HUES48 (cell line): ENCODE measurements around the gene SLPI.

Experiments used
- H3K27ac ChIP-seq: one replicate; pipeline ENCODE4 v1.7.0; 2013; ENCODE audit warnings: low read depth, low read length, inconsistent platforms
- H3K27me3 ChIP-seq: 2 replicates; pipeline ENCODE4 v1.6.1; 2013; ENCODE audit warnings: mild to moderate bottlenecking, low read length; ENCODE audit not compliant: control insufficient read depth, insufficient read depth
- H3K36me3 ChIP-seq: 2 replicates; pipeline ENCODE4 v1.6.1; 2013; ENCODE audit warnings: low read length; ENCODE audit not compliant: control insufficient read depth, insufficient read depth
- H3K4me1 ChIP-seq: 2 replicates; pipeline ENCODE4 v1.6.1; 2013; ENCODE audit warnings: mild to moderate bottlenecking, low read length; ENCODE audit not compliant: control insufficient read depth, insufficient read depth
- H3K4me3 ChIP-seq: 2 replicates; pipeline ENCODE4 v1.5.1; 2013; ENCODE audit warnings: mild to moderate bottlenecking, low read depth, low read length
- H3K9ac ChIP-seq: 2 replicates; pipeline ENCODE4 v1.6.1; 2013; ENCODE audit warnings: mild to moderate bottlenecking, low read depth, low read length, moderate library complexity
- H3K9me3 ChIP-seq: 2 replicates; pipeline ENCODE4 v1.6.1; 2013; ENCODE audit warnings: low read length; ENCODE audit not compliant: control insufficient read depth, insufficient read depth

SLPI gene

DNA sequence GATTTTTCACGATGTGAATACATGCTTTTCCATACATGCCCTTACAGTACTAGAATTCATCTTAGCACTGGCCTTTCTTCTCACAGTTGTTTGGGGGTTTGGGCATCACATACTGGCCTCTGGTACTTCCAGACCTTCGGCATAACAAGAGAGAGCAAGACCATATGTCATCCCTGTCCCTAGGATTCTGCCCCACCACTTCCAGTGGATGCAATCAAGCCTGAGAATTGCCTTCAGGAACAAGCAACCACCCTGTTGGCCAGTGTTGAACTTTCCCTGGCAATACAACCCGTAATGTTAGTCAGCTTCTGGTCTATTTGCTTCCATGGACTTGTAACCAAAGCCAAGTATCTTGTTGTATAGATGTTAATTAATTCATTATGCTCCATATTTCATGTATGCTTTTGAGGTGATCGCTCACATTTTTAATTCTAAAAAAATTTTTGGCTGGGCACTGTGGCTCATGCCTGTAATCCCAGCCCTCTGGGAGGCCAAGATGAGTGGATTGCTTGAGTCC lies 15.4 kb upstream of the SLPI start:
- Histone ChIP-seq H3K9me3 (no peaks in the 10 kb centered on the region), H3K27ac (no peak overlapping the region), H3K4me1 (peaks cover 5% of the 10 kb centered on the region), H3K27me3 (no peaks in the 10 kb centered on the region), H3K9ac (no peak overlapping the region), H3K4me3 (no peak overlapping the region), H3K36me3 (no peaks in the 10 kb centered on the region)

DNA sequence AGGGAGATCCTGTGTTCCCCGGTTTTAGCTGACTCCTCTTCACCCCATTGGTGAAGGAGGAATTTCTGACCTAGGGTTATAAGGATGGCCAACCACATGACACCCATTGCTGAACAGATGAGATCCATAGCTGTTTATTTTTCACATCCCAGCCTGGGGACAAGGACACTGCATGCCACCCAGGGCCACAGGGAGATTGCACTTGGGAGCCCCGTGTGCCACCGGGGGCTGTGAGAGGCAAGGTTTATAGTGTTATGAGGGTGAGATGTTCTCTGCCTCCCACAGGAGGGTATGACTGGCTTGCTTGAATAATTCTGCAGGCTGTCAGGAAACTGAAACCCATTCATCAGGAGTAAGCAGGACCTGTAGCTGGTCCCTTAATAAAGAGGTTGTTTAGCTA lies 14.7 kb upstream of the SLPI start:
- Histone ChIP-seq H3K4me1 (peaks cover 5% of the 10 kb centered on the region), H3K27ac (no peak overlapping the region), H3K9ac (no peak overlapping the region), H3K27me3 (no peaks in the 10 kb centered on the region), H3K36me3 (no peaks in the 10 kb centered on the region), H3K9me3 (no peaks in the 10 kb centered on the region), H3K4me3 (no peak overlapping the region)

DNA sequence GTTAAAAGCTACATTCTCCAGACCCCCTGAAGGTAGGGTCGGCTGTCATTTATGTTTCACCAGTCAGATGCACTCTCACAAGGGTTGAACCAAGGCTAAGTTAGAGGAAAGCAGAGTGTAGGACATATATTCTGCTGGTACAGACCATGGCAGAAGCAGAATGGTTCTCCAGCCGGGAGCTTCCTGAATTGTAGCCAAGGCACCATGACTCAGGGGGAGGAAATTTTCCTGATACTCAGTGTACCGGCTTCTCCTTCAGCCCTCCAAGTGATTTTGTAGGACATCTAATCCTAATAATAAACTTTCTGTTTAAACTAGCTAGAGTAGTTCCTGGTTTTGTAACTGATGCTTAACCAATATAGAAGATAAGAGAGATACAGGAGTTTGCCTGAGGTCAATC lies 14.2 kb upstream of the SLPI start:
- peaks cover 5% of the 10 kb centered on the region for H3K4me1 ChIP-seq
- H3K27me3 ChIP-seq, result no peaks in the 10 kb centered on the region
- no peaks in the 10 kb centered on the region for H3K36me3 ChIP-seq
- no peaks in the 10 kb centered on the region for H3K9me3 ChIP-seq
- no peak overlapping the region for H3K4me3 ChIP-seq
- no peak overlapping the region for H3K27ac ChIP-seq
- H3K9ac ChIP-seq, result no peak overlapping the region

DNA sequence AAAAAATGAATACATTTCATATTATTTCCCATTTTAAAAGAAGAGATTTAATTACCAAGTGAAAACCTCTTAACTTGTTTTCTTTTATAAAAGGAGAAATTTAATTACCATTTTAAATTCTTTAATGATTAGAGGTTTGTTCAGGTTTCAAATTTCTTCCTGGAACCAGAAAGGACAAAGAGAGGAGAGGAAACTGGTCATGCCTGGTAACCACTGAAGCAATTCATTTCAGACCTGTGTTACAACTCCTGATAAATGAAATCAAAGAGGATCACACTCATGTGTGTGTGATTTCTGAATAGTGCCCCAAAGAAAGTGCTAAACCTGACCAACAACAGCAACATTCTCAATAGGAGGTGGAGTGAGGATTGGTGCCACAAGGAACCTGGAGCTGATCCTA lies 12.6 kb upstream of the SLPI start:
- Histone ChIP-seq H3K27me3 (no peaks in the 10 kb centered on the region), H3K4me3 (no peak overlapping the region), H3K9ac (no peak overlapping the region), H3K4me1 (peaks cover 2% of the 10 kb centered on the region), H3K27ac (no peak overlapping the region), H3K36me3 (no peaks in the 10 kb centered on the region), H3K9me3 (no peaks in the 10 kb centered on the region)

DNA sequence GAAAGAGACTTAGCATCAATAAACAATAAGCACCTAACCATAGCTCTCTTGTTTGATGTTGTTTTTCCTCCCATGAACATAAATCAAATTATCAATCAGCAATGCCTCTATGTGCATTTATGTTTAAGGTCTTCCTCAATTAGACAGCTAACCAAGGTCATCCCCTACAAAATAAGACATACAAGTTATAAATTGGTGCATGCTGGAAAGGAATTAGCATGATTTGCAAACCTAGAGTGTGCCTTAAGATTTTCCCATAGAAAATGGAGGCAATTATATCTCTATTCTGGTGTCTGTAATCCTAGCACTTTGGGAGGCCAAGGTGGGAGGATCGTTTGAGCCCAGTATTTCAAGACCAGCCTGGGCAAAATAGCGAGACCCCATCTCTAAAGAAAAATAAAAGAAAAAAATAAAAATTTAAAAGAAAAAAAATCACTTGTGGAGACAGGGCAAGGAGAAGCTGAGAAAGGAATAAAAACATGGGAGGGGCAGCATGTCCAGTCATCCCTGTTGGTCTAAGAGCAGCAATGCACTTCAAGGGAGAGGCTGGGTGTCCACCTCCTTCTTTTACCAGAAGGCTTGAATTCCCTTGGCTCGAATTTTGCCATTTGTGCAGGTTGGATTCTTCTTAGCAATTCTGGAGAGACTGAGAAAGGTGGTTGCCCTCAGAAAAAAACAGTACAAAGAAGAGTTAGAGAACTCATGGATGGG lies 9.3 kb upstream of the SLPI start:
- Histone ChIP-seq H3K27ac (no peak overlapping the region), H3K9ac (no peak overlapping the region), H3K4me3 (no peak overlapping the region), H3K27me3 (no peaks in the 10 kb centered on the region), H3K36me3 (no peaks in the 10 kb centered on the region), H3K9me3 (no peaks in the 10 kb centered on the region), H3K4me1 (peaks cover 6% of the 10 kb centered on the region)

DNA sequence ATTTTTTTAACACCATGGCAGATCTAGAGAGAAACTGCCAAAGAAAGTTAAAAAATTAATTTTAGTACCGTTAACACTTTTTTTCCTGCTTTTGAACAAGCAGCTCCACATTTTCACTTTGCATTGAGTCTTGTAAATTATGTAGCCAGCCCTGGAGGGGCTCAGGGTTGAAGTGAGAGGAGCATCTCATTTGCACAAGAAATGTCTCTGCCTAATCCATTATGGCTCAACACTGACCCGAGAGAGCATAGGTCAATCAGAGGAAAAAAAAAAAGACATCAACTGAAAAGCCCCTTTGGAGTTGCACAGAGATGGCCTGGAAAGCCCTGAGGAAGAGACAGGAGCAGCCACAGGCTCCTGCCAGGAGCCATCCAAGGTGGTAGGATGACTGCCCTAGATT lies 4.3 kb upstream of the SLPI start:
- H3K9ac ChIP-seq, result no peak overlapping the region
- H3K9me3 ChIP-seq, result no peaks in the 10 kb centered on the region
- H3K4me1 ChIP-seq, result peaks cover 11% of the 10 kb centered on the region
- no peaks in the 10 kb centered on the region for H3K36me3 ChIP-seq
- no peak overlapping the region for H3K4me3 ChIP-seq
- no peaks in the 10 kb centered on the region for H3K27me3 ChIP-seq
- no peak overlapping the region for H3K27ac ChIP-seq

DNA sequence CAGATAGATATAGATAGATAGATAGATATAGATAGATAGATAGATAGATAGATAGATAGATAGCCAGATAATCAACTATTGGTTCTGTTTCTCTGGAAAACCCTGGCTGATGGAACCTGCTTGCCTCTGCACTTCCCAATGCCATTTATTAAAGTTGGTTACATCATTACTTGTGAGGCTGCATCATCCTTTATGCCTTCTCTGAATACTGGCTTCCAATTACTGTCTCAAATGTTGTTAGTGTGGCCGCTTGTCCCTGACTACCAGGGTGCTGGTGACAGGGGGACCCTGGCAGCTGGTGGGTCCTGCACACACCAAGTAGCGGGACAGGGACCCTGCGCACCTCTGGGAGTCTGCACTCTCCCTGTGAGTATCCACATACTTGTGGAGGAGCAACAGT lies 3.9 kb upstream of the SLPI start:
- H3K27me3 ChIP-seq, result no peaks in the 10 kb centered on the region
- no peaks in the 10 kb centered on the region for H3K36me3 ChIP-seq
- H3K4me1 ChIP-seq, result peaks cover 11% of the 10 kb centered on the region
- H3K27ac ChIP-seq, result no peak overlapping the region
- H3K9ac ChIP-seq, result no peak overlapping the region
- no peak overlapping the region for H3K4me3 ChIP-seq
- H3K9me3 ChIP-seq, result no peaks in the 10 kb centered on the region

DNA sequence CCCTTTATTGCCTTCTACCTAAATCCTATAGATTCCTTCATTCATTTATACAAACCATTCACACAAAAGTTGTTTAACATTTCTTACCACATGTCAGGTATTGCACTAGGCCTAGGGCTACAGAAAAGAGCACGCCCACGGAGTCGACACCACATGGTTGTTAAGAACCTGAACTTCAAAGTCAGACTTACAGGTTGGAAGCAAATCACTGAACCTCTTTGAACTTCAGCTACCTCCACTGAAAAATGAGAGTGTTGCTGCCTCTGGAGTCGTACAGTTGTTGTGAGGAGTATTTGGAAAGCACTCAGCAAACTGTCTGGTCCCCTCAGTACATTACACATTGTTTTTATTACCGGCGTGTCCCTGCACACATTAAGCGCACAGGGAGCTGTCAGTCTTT lies 3.3 kb upstream of the SLPI start:
- H3K4me3 ChIP-seq, result no peak overlapping the region
- H3K9me3 ChIP-seq, result no peaks in the 10 kb centered on the region

DNA sequence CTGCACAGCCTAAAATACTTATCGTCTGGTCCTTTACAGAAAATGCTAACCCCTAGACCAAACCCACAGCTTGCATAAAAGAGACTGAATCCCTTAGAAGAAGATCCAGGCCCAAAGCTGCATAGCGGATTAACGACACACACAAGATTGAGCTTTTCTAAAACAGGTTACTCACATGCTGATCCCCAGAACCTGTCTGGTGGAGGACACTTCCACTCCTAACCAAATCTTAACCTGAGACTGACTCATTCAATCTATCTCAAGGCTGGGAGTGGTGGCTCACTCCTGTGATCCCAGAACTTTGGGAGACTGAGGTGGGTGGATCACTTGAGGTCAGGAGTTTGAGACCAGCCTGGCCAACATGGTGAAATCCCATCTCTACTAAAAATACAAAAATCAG lies 2.8 kb upstream of the SLPI start:
- Histone ChIP-seq H3K36me3 (no peaks in the 10 kb centered on the region), H3K9me3 (no peaks in the 10 kb centered on the region), H3K4me3 (no peak overlapping the region), H3K4me1 (peaks cover 11% of the 10 kb centered on the region), H3K27ac (no peak overlapping the region), H3K27me3 (no peaks in the 10 kb centered on the region), H3K9ac (no peak overlapping the region)

More for the DNA sequence above, 3.3 kb upstream of the SLPI start:
- Histone ChIP-seq H3K27ac (no peak overlapping the region), H3K4me1 (peaks cover 11% of the 10 kb centered on the region), H3K36me3 (no peaks in the 10 kb centered on the region), H3K27me3 (no peaks in the 10 kb centered on the region), H3K9ac (no peak overlapping the region)

DNA sequence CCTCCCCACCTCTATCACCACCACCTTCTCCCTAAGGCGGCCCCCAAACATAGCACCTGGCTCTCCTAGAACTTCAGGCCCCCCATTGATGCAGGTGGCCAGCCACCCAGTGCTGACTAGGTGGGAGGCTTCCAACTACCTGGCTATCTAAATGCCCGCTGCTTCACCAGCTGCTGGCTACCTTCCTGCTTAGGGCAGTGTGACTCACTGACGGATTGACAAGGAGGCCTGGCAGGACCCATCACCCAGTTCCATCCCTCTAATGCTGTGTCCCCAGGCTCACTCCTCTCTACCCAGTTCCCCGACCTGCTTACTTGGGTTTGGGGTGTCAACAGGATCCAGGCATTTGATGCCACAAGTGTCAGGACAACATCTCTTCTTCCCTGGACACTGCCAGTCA lies 1.1 kb downstream of the SLPI start:
- no peaks in the 10 kb centered on the region for H3K36me3 ChIP-seq
- peaks cover under 1% of the 10 kb centered on the region; the same call in 1 of the 2 replicates for H3K4me1 ChIP-seq
- H3K9ac ChIP-seq, result no peak overlapping the region
- no peak overlapping the region for H3K4me3 ChIP-seq
- H3K9me3 ChIP-seq, result no peaks in the 10 kb centered on the region
- 0 out of 2 replicates have a peak, but pooled peaks cover 2% of the 10 kb centered on the region for H3K27me3 ChIP-seq
- no peak overlapping the region for H3K27ac ChIP-seq

DNA sequence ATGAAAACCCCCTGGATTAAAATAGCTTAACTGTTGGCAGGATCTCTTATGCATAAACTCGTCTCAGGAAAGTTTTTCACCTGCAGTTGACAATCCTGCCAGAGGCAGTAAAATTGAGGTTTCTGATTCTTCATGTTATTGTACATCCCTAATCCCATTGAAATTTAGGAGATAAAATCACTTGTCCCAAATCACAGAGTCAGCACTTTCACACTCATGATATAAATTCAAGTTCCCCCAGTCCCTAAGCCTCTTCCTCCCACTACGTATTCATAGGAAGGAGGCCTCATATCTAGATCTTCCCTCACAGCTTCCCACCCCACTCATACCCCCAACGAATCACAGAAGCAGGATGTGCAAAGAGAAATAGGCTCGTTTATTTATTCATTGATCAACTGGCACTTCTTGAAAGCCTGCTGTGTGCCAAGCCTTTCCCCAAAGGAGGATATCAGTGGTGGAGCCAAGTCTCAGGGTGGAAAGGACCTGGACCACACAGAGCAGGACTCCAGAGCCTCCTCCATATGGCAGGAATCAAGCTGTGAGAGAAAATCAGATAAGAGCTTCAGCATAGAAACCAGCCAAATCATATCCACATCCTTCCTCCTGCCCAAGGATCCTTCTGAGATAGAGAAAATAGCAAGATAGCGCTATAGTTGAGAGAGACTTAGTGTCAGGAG lies 2.3 kb downstream of the SLPI start:
- H3K36me3 ChIP-seq, result no peaks in the 10 kb centered on the region
- 0 out of 2 replicates have a peak, but pooled peaks cover 3% of the 10 kb centered on the region for H3K27me3 ChIP-seq
- no peaks in the 10 kb centered on the region for H3K4me1 ChIP-seq
- no peak overlapping the region for H3K4me3 ChIP-seq
- H3K9ac ChIP-seq, result no peak overlapping the region
- no peaks in the 10 kb centered on the region for H3K9me3 ChIP-seq
- H3K27ac ChIP-seq, result no peak overlapping the region
